Stomach (tissue), 9 donors: ENCODE measurements around the gene ZNF41. TPM values are rescaled to one million over a fixed set of nuclear protein-coding genes. Genes with fewer than 3 reads are reported as not detected.
"Not testable (repeated sequence)": the region's sequence is repeated elsewhere in the genome, so short reads cannot be mapped to it uniquely, and the experiment has no call there.

ENCODE experiments used
- DNase-seq, 2 donors: peaks; one replicate each; pipeline versions ENCODE4 v3.0.0 to v3.0.0-alpha.2; 2013 to 2019
- H3K27ac ChIP-seq, 5 donors: fragments of 200-600 bp in 4 of 5; sonication (generic) in 4 of 5; one replicate each; pipeline ENCODE4 v1.5.1; 2013 to 2019; ENCODE audit warnings: mild to moderate bottlenecking in 1 of 5, moderate library complexity in 1 of 5
- H3K27me3 ChIP-seq, 3 donors: fragments of 200-600 bp; sonication (generic); one replicate each; pipeline ENCODE4 v1.5.1; 2017 to 2019; ENCODE audit warnings: mixed run types in 1 of 3
- H3K36me3 ChIP-seq, 4 donors: fragments of 200-600 bp; sonication (generic); 1 replicate in 3 of 4; 2 replicates in 1 of 4; pipeline ENCODE4 v1.5.1; 2016 to 2019
- H3K4me1 ChIP-seq, 4 donors: fragments of 200-600 bp; sonication (generic); one replicate each; pipeline ENCODE4 v1.5.1; 2016 to 2019
- H3K4me3 ChIP-seq, 4 donors: fragments of 200-600 bp; sonication (generic) in 3 of 4; one replicate each; pipeline ENCODE4 v1.5.1; 2016 to 2019; ENCODE audit warnings: mild to moderate bottlenecking in 1 of 4
- H3K9me3 ChIP-seq, 4 donors: fragments of 200-600 bp; sonication (generic); one replicate each; pipeline ENCODE4 v1.5.1; 2016 to 2019
- EP300 ChIP-seq: sonication (generic); formaldehyde crosslinking; IDR thresholded peaks from one replicate; pipeline ENCODE4 v1.6.1; 2017; ENCODE audit warnings: antibody characterized with exemption
- POLR2A ChIP-seq, 4 donors: fragments of 450-650 bp; IDR thresholded peaks; one replicate each; pipeline ENCODE4 v1.6.1; 2016; ENCODE audit warnings: antibody characterized with exemption in 4 of 4, control low read depth in 2 of 4, mild to moderate bottlenecking in 1 of 4, moderate library complexity in 1 of 4
- POLR2AphosphoS5 ChIP-seq, 3 donors: sonication (generic); formaldehyde crosslinking; IDR thresholded peaks; one replicate each; pipeline ENCODE4 v1.6.1; 2016; ENCODE audit warnings: antibody characterized with exemption in 3 of 3
- WGBS, 5 donors: extraction: QIAGEN DNeasy Blood & Tissue Kit in 3 of 5; methylation state at CpG; one replicate each; pipeline versions ENCODE4 v1.1.5 to v1.1.7; 2013 to 2018; 5-methylcytosine and 5-hydroxymethylcytosine counted together
- intact Hi-C: fragments of 100-400 bp; cut with DNase I; formaldehyde crosslinking; loops from one replicate; pipeline ENCODE4 v1.15.1; 2023; ENCODE audit warnings: low total_unique reads
- polyA plus RNA-seq, 3 donors: library from polyadenylated mRNA; stranded (reverse); fragments of 200-250 nt; gene quantifications; one replicate each; pipeline ENCODE4 v1.2.3, GENCODE V29; 2013
- total RNA-seq, 5 donors: library from RNA; depleted of rRNA; stranded (reverse); fragments of >200 nt; gene quantifications; one replicate each; pipeline versions ENCODE4 v1.1.0 to v1.2.3, GENCODE V29; 2014 to 2016
- TF ChIP-seq, protein P1 (sequence below), 7 experiments: fragments of 450-650 bp in 4 of 7; fragments of 200-600 bp in 3 of 7; sonication (generic) in 3 of 7; IDR thresholded peaks; one replicate each; pipeline ENCODE4 v1.5.1; 2016 to 2019; ENCODE audit warnings: antibody characterized with exemption in 7 of 7, control low read depth in 2 of 7, mild to moderate bottlenecking in 1 of 7
- donor health status: healthy with polysubstance abuse.
- donor health status: Bipolar disorder and iron deficiency.
- donor health status: healthy.

The ZNF41 gene
- total and polyA plus RNA-seq, 8 donors = 1.2 to 13.4 (median 3.0) TPM

DNA sequence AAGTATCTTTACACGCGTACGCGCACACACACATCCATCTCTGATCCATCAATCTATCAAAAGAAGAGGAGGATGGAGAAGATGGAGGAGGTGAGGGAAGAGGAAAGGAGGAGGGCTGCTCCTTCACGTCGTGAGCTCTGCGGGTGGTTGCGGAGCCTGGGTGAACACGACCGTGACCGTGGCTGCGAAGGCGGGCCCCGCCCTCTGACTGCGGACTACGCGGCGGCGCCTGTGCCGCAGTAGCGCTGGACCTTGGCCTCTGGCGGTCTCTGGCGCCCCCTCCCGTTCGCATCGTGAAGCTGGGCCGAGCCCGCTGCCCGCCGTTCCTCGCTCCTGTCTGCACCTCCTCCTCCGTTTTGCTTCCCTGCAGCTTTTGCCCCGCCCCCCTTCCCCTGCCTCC is 40.3 kb upstream of the ZNF41 start:
- 2 to 22% (median 15%) methylated on average over 5 to 33 of the region's 33 CpGs for WGBS, 5 donors
- Histone ChIP-seq H3K9me3 (peaks cover 0 to 18% (median 8%) of the 10 kb centered on the region in 4 donors), H3K4me3 (peak overlapping the region; percentile 50 to 60 (median 56)), H3K36me3 (no peaks in the 10 kb centered on the region), H3K4me1 (peaks cover 0 to 5% (median 2%) of the 10 kb centered on the region in 4 donors), H3K27ac (peak overlapping the region in 2 of 5 donors; percentile 46 to 49), H3K27me3 (no peaks in the 10 kb centered on the region)
- DNase-seq = peak; percentile 86 to 94
- TF ChIP-seq POLR2AphosphoS5 (IDR thresholded peaks at IDR 0.05) (peak in 1 of 3 donors; percentile 67), POLR2A (IDR thresholded peaks at IDR 0.05) (no peak), EP300 (no peak)
- TF ChIP-seq, protein P1, sequence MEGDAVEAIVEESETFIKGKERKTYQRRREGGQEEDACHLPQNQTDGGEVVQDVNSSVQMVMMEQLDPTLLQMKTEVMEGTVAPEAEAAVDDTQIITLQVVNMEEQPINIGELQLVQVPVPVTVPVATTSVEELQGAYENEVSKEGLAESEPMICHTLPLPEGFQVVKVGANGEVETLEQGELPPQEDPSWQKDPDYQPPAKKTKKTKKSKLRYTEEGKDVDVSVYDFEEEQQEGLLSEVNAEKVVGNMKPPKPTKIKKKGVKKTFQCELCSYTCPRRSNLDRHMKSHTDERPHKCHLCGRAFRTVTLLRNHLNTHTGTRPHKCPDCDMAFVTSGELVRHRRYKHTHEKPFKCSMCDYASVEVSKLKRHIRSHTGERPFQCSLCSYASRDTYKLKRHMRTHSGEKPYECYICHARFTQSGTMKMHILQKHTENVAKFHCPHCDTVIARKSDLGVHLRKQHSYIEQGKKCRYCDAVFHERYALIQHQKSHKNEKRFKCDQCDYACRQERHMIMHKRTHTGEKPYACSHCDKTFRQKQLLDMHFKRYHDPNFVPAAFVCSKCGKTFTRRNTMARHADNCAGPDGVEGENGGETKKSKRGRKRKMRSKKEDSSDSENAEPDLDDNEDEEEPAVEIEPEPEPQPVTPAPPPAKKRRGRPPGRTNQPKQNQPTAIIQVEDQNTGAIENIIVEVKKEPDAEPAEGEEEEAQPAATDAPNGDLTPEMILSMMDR (IDR thresholded peaks at IDR 0.05) = peak in 5 of 7 experiments; percentile 41 to 78 (median 65)
- intact Hi-C loops = loop anchor here (10.0 kb wide), 1 partner anchor 328 kb away; the partner anchor contains the start of gene UBA1

DNA sequence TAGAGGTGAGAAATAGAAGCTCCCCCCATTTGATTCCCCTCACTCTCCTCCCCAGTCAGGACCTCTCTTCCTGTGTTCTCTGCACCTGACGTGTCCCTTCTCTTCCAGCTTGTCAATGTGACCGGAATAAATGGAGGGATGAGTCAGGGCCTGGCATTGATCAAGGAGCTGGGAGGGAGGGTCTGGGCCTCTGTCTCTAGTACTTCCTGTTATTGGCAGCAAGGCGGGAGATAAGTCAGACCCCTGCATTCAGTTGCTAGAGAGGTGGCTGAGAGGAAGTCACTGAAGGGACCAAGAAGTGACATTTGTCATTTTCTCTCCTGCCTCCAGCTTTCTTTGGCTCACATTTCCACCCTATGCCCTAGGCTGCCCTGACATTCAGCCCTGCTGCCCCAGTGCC is 35.1 kb upstream of the ZNF41 start:
- DNase-seq = no peak
- H3K4me1 ChIP-seq = no peaks in the 10 kb centered on the region

DNA sequence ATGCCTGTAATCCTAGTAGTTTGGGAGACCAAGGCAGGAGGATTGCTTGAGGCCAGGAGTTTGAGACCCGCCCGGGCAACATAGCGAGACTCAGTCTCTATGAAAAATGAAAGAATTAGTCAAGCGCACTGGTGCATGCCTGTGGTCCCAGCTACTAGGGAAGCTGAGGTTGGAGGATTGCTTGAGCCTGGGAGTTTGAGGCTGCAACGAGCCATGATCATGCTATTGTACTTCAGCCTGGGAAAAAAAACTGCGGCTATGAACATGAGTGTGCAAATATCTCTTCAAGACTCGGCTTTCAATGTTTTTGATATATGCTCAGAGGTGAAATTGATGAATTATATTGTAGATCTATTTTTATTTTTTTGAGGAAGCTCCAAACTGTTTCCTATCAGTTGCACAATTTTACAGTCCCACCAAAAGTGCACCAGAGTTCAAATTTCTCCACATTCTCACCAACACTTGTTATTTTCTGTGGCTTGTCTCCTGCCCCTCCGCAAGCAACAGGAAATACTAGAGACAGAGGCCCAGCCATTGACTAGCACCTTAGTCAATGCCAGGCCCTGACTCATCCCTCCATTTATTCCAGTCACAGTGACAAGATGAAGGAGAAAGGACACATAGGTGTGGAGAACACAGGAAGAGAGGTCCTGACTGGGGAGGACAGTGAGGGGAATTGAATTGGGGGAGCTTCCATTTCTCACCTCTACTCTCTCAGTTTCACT is 33.1 kb upstream of the ZNF41 start:
- peaks cover 0 to 4% (median 0%) of the 10 kb centered on the region in 3 donors for H3K27me3 ChIP-seq
- H3K36me3 ChIP-seq = no peaks in the 10 kb centered on the region
- peaks cover 0 to under 1% (median 0%) of the 10 kb centered on the region in 4 donors for H3K9me3 ChIP-seq
- WGBS, 5 donors = 83 to 93% (median 88%) methylated on average over 8 of the region's 8 CpGs
- H3K4me1 ChIP-seq = no peaks in the 10 kb centered on the region
- intact Hi-C loops = no loop called here
- no peak overlapping the region for H3K27ac ChIP-seq
- no peak for TF ChIP-seq POLR2A (IDR thresholded peaks at IDR 0.05)
- no peak for TF ChIP-seq POLR2AphosphoS5 (IDR thresholded peaks at IDR 0.05)
- TF ChIP-seq, protein P1 (IDR thresholded peaks at IDR 0.05) = no peak
- no peak for TF ChIP-seq EP300
- H3K4me3 ChIP-seq = no peak overlapping the region
- no peak for DNase-seq

More for the DNA sequence above, 35.1 kb upstream of the ZNF41 start:
- peaks cover 0 to 18% (median 8%) of the 10 kb centered on the region in 4 donors for H3K9me3 ChIP-seq
- WGBS, 5 donors = 61 to 93% (median 76%) methylated on average over 3 of the region's 3 CpGs
- intact Hi-C loops = no loop called here
- H3K27me3 ChIP-seq = peaks cover 0 to 4% (median 0%) of the 10 kb centered on the region in 3 donors
- H3K27ac ChIP-seq = no peak overlapping the region
- no peaks in the 10 kb centered on the region for H3K36me3 ChIP-seq
- TF ChIP-seq, protein P1 (IDR thresholded peaks at IDR 0.05) = no peak
- TF ChIP-seq POLR2A (IDR thresholded peaks at IDR 0.05) (no peak), EP300 (no peak), POLR2AphosphoS5 (IDR thresholded peaks at IDR 0.05) (no peak)
- no peak overlapping the region for H3K4me3 ChIP-seq

DNA sequence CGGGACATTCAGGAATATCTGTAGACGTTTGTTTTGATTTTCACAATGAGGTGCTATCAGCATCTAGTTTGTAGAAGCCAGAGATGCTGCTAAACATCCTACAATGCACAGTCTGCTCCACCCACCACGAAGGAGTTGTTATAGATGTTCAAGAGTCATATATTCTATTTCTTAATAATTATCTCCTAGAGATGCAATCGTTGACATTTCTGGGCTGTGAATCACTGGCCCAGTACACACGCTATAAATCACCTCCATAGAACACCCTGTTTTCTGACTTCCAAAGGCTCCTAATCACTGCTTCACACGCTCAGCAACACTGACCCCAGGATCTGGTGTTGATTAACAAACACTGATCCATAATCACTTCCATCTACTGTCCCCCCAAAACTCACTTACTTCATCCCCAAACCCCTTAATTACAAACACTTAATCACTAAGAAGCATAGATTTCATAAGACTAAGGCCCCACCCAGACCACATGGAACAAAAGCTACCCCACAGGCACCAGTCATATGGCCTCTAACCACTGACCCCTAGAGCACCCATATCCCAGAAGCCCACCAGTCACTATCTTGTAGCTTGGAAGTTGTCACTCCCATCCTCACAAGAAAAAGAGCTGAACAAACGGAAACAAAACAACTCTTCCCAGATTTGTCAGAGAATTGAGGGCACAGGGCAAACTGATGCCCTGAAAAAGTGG is 31.7 kb upstream of the ZNF41 start:
- intact Hi-C loops = no loop called here
- DNase-seq = no peak
- 64 to 79% (median 71%) methylated on average over 7 of the region's 7 CpGs for WGBS, 5 donors
- Histone ChIP-seq H3K4me3 (no peak overlapping the region), H3K27ac (no peak overlapping the region), H3K4me1 (no peaks in the 10 kb centered on the region), H3K27me3 (peaks cover 0 to 4% (median 0%) of the 10 kb centered on the region in 3 donors), H3K36me3 (no peaks in the 10 kb centered on the region), H3K9me3 (no peaks in the 10 kb centered on the region)
- TF ChIP-seq EP300 = no peak
- TF ChIP-seq POLR2A (IDR thresholded peaks at IDR 0.05) = no peak
- TF ChIP-seq, protein P1 (IDR thresholded peaks at IDR 0.05) = no peak
- TF ChIP-seq POLR2AphosphoS5 (IDR thresholded peaks at IDR 0.05) = no peak

DNA sequence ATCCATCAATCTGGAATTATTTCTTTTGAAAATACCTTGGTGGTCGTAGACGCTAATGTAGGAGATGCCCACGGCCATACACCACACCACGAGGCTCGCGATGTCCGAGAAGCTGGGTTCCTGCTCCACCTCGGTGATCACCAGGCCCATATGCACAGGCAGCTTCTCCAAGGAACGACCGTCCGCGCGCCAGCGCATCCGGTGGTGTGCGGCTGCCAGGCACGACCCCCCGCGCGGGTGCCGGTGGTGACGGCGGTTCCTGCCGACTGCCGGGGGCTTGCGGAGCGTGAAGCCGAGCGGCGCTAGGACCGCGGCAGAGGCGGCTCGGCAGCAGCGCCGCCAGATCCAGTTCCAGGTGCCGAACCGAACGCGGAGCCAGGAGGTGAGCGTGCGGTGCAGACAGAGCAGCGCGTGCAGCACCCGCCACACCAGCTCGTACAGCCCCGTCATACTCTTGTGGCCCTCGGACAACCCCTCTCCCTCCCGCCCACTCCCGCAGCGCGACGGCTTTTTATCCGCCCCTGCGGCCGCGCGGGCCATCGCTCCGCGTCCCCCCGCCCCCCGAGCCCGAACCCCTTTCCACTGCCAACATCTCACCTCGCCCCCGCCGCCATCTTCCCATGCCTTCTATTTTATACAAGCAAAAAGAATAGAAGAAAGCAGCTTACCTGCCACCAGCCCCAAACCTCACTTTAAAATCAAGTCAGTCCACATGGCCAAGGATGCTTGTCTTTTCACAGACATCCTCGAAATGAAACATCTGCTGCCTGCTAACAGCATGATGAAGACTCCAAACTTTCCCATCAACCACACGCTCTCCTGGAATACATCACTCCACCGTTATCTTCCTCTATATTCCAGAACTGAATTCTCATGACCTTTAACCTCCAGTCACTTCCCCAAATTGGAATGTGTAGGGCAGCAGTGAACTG is 30.3 kb upstream of the ZNF41 start:
- Histone ChIP-seq H3K4me3 (peak overlapping the region; percentile 32 to 49 (median 38)), H3K27me3 (peaks cover 0 to 13% (median 0%) of the 10 kb centered on the region in 3 donors)
- H3K27ac ChIP-seq, H3K9me3 ChIP-seq, H3K4me1 ChIP-seq, intact Hi-C loops, H3K36me3 ChIP-seq: not testable (repeated sequence)
- WGBS, 5 donors = 7 to 48% (median 11%) methylated on average over 11 to 43 of the region's 70 CpGs
- DNase-seq = peak in 1 of 2 donors; percentile 17

DNA sequence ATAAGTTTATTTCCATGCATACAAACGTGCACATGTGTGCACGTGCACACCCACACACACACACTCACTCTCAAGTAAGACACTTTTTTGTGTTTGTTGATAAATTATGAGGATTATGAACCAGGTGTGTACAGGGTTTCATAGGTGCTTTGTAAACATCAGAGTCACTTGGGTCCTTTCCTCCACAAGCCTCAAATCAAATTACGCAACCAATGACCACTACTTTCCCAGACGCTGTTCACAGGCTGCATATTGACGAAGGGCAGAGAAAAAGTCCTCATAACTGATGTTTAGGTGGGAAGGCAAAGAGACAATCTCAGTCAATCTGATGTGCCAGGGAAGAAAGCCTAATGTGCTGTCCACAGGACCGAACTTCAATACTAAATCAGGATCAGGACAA is 29.4 kb upstream of the ZNF41 start:
- H3K27ac ChIP-seq, DNase-seq, H3K4me3 ChIP-seq, intact Hi-C loops, H3K36me3 ChIP-seq, H3K4me1 ChIP-seq, H3K9me3 ChIP-seq: not testable (repeated sequence)
- 66 to 89% (median 79%) methylated on average over 3 to 5 of the region's 6 CpGs for WGBS, 5 donors
- peaks cover 0 to 18% (median 0%) of the 10 kb centered on the region in 3 donors for H3K27me3 ChIP-seq
